Measurements from ENCODE around the gene CFAP97.

The CFAP97 gene

GRCh38 chr4:185145572-185145971 lies 58.2 kb downstream of the CFAP97 start:
- TF ChIP-seq, protein P1, sequence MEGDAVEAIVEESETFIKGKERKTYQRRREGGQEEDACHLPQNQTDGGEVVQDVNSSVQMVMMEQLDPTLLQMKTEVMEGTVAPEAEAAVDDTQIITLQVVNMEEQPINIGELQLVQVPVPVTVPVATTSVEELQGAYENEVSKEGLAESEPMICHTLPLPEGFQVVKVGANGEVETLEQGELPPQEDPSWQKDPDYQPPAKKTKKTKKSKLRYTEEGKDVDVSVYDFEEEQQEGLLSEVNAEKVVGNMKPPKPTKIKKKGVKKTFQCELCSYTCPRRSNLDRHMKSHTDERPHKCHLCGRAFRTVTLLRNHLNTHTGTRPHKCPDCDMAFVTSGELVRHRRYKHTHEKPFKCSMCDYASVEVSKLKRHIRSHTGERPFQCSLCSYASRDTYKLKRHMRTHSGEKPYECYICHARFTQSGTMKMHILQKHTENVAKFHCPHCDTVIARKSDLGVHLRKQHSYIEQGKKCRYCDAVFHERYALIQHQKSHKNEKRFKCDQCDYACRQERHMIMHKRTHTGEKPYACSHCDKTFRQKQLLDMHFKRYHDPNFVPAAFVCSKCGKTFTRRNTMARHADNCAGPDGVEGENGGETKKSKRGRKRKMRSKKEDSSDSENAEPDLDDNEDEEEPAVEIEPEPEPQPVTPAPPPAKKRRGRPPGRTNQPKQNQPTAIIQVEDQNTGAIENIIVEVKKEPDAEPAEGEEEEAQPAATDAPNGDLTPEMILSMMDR (conservative IDR thresholded peaks at IDR 0.05), result no peak
- H3K27ac ChIP-seq, result no peak overlapping the region

DNA sequence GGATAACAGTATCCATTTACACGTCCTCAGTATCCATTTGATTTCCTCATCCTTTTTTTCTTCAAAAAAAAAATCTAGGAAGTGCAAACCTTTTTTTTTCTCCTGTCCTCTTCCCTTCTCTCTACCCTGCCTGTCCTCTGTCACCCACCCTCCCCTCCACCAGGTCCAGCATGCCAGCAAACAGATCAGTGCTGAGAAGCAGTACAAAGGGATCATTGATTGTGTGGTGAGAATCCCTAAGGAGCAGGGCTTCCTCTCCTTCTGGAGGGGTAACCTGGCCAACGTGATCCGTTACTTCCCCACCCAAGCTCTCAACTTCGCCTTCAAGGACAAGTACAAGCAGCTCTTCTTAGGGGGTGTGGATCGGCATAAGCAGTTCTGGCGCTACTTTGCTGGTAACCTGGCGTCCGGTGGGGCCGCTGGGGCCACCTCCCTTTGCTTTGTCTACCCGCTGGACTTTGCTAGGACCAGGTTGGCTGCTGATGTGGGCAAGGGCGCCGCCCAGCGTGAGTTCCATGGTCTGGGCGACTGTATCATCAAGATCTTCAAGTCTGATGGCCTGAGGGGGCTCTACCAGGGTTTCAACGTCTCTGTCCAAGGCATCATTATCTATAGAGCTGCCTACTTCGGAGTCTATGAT lies 59.1 kb downstream of the CFAP97 start:
- H3K27ac ChIP-seq, result no peak overlapping the region
- TF ChIP-seq, protein P1 (conservative IDR thresholded peaks at IDR 0.05), result no peak

DNA sequence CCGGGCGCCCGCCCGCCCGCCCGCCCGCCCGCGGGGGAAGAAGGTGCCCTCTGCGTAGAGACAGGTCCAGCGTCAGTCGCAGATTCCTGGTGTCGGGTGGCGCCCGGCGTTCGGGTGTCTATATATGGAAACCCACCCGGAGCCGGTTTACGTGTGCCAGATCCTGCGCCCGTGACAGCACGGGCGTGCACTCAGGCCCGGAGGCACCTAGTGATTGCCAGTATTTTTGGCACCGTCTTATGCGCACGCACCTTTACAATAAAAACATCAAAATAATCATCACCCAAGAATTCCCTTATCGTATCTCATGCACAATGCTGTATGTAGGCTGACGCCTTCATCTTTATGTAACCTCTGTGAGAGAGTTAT lies 60.2 kb downstream of the CFAP97 start:
- TF ChIP-seq, protein P1 (conservative IDR thresholded peaks at IDR 0.05), result no peak
- peak overlapping the region; percentile 87 for H3K27ac ChIP-seq

- TF ChIP-seq, protein P1 (conservative IDR thresholded peaks at IDR 0.05), result peak; percentile 67
- H3K27ac ChIP-seq, result peak within 1 kb of the TSS; percentile 87
Observed at GRCh38 chr4:185142912-185143600, 60.7 kb downstream of the CFAP97 start, which contains the start of gene SLC25A4. Gene SLC25A4 (plus strand): TSS chr4:185143266. CDS start chr4:185143373, 107 bp downstream.

- H3K27ac ChIP-seq, result peak overlapping the region; percentile 87
- TF ChIP-seq, protein P1 (conservative IDR thresholded peaks at IDR 0.05), result no peak
Observed at GRCh38 chr4:185142564-185142911, 61.3 kb downstream of the CFAP97 start.

DNA sequence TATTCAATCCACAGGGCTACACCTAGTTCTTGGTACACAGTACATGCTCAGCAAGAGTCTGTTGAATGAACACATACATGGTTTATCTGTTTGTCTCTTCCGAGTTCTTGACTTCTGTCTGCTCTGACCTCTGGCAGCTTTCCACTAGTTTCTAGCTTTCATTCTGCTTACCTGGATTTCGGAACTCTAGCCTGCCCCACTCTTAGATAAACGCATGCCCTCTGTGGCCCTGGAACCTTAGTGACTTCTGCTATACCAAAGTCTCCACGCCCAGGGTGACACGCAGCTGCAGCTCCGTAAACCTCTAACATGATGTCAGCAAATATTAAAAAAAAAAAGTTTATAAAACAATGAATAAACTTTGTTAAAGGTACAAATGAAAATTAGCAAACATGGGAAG lies 62.0 kb downstream of the CFAP97 start:
- TF ChIP-seq, protein P1 (conservative IDR thresholded peaks at IDR 0.05), result no peak
- H3K27ac ChIP-seq, result peak overlapping the region; percentile 87; the same call in 1 of the 2 replicates

DNA sequence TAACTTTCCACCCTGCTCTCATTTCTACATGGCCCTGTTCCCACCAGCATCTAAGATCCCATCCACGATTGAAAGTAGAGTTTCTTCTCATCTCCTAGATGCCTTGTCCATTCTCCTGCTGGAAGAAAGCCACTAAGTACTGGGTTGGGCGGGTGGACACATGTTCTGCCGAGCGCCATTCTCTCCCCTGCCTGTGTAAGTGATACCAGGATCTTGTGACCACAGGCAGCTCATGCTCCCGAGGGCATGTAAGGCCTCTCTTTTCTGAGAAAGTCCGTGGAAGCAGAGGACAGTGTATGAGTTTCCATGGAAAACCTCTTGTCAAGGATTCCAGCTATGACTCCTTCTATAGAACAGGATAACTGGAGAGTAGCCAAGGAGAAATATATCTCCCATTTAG lies 64.1 kb downstream of the CFAP97 start:
- TF ChIP-seq, protein P1 (conservative IDR thresholded peaks at IDR 0.05), result no peak
- H3K27ac ChIP-seq, result no peak overlapping the region
